HEK293 (cell line): ENCODE results near the gene TMEM79.

Experiments
- CTCF ChIA-PET: fragments of 350-600 bp; formaldehyde crosslinking; extraction: SDS; loops from one replicate; lab custom pipeline; 2021; ENCODE audit warnings: antibody characterized with exemption; lab: Yijun Ruan, JAX
- POLR2A ChIA-PET: fragments of 300-600 bp; formaldehyde crosslinking; extraction: SDS; loops from one replicate; lab custom pipeline; 2020; ENCODE audit warnings: antibody characterized with exemption, inconsistent platforms; lab: Yijun Ruan, JAX
- H3K27ac ChIP-seq: fragments of 200-500 bp; sonication (Bioruptor generic); 2 replicates; pipeline ENCODE4 v1.5.1; 2014; ENCODE audit warnings: low read depth, low read length, control low read depth, inconsistent platforms; ENCODE audit errors: extremely low read depth
- H3K36me3 ChIP-seq, 2 experiments: fragments of 200-500 bp in 1 of 2; sonication (Bioruptor generic) in 1 of 2; 1 replicate in 1 of 2; 2 replicates in 1 of 2; pipeline ENCODE4 v1.5.1; 2014 to 2017; ENCODE audit warnings: inconsistent platforms in 2 of 2, low read length in 2 of 2; ENCODE audit not compliant: control insufficient read depth in 2 of 2, insufficient read depth in 1 of 2
- H3K4me1 ChIP-seq: fragments of 200-500 bp; sonication (Bioruptor generic); 2 replicates; pipeline ENCODE4 v1.5.1; 2014; ENCODE audit warnings: mild to moderate bottlenecking, low read length, inconsistent platforms; ENCODE audit not compliant: control insufficient read depth, insufficient read depth
- H3K4me3 ChIP-seq: 2 replicates; pipeline ENCODE4 v1.5.1; 2011; ENCODE audit warnings: low read depth, mild to moderate bottlenecking, control low read depth, low read length, moderate library complexity
- H3K9me3 ChIP-seq: fragments of 200-500 bp; sonication (Bioruptor generic); 2 replicates; pipeline ENCODE4 v1.5.1; 2014; ENCODE audit warnings: low read depth, low read length, inconsistent platforms; ENCODE audit not compliant: control insufficient read depth, insufficient read depth
- EGR2 ChIP-seq: fragments of 450-650 bp; formaldehyde crosslinking; IDR thresholded peaks from 2 replicates; pipeline ENCODE4 v1.5.1; 2016; ENCODE audit warnings: low read depth, missing biosample characterization, missing genetic modification characterization
- KLF9 ChIP-seq: fragments of 450-650 bp; formaldehyde crosslinking; IDR thresholded peaks from 2 replicates; pipeline ENCODE4 v1.5.1; 2016; ENCODE audit warnings: missing biosample characterization, missing genetic modification characterization, low read depth
- PRDM1 ChIP-seq: fragments of 450-650 bp; formaldehyde crosslinking; IDR thresholded peaks from 2 replicates; pipeline ENCODE4; 2016; ENCODE audit warnings: missing biosample characterization, missing genetic modification characterization
- PRDM6 ChIP-seq: fragments of 450-650 bp; formaldehyde crosslinking; IDR thresholded peaks from 2 replicates; pipeline ENCODE4 v1.5.1; 2017; ENCODE audit warnings: missing biosample characterization, missing genetic modification characterization
- REPIN1 ChIP-seq: fragments of 450-650 bp; formaldehyde crosslinking; IDR thresholded peaks from 2 replicates; pipeline ENCODE4 v1.5.1; 2017; ENCODE audit warnings: missing biosample characterization, missing genetic modification characterization, low read depth
- TRIM28 ChIP-seq: IDR thresholded peaks from 2 replicates; pipeline ENCODE4 v1.6.1; 2011; ENCODE audit warnings: low read length, control low read depth, borderline replicate concordance
- ZBTB49 ChIP-seq: fragments of 450-650 bp; formaldehyde crosslinking; IDR thresholded peaks from 2 replicates; pipeline ENCODE4 v1.5.1; 2016; ENCODE audit warnings: missing biosample characterization, missing genetic modification characterization, low read depth
- ZFHX2 ChIP-seq: fragments of 450-650 bp; formaldehyde crosslinking; conservative IDR thresholded peaks from 2 replicates; pipeline ENCODE4 v1.5.1; 2016; ENCODE audit warnings: missing biosample characterization, missing genetic modification characterization
- ZNF155 ChIP-seq: fragments of 450-650 bp; formaldehyde crosslinking; IDR thresholded peaks from 2 replicates; pipeline ENCODE4 v1.5.1; 2016; ENCODE audit warnings: missing biosample characterization, missing genetic modification characterization
- ZNF302 ChIP-seq: fragments of 450-650 bp; formaldehyde crosslinking; IDR thresholded peaks from 2 replicates; pipeline ENCODE4 v1.5.1; 2016; ENCODE audit warnings: missing biosample characterization, missing genetic modification characterization, low read depth
- ZNF311 ChIP-seq: fragments of 450-650 bp; formaldehyde crosslinking; IDR thresholded peaks from 2 replicates; pipeline ENCODE4 v1.5.1; 2017; ENCODE audit warnings: missing biosample characterization, missing genetic modification characterization, borderline replicate concordance
- ZNF335 ChIP-seq: fragments of 450-650 bp; formaldehyde crosslinking; conservative IDR thresholded peaks from 2 replicates; pipeline ENCODE4 v1.5.1; 2016; ENCODE audit warnings: missing biosample characterization, missing genetic modification characterization
- ZNF426 ChIP-seq: fragments of 450-650 bp; formaldehyde crosslinking; IDR thresholded peaks from 2 replicates; pipeline ENCODE4 v1.5.1; 2017; ENCODE audit warnings: missing biosample characterization, missing genetic modification characterization, mild to moderate bottlenecking, inconsistent platforms, moderate library complexity
- ZNF549 ChIP-seq: fragments of 450-650 bp; IDR thresholded peaks from 2 replicates; pipeline ENCODE4 v1.5.1; 2018; ENCODE audit warnings: missing biosample characterization, missing genetic modification characterization, mild to moderate bottlenecking, inconsistent platforms, moderate library complexity
- ZNF610 ChIP-seq: fragments of 450-650 bp; formaldehyde crosslinking; IDR thresholded peaks from 2 replicates; pipeline ENCODE4 v1.5.1; 2016; ENCODE audit warnings: missing biosample characterization, missing genetic modification characterization, borderline replicate concordance
- ZNF747 ChIP-seq: fragments of 450-650 bp; formaldehyde crosslinking; IDR thresholded peaks from 2 replicates; pipeline ENCODE4 v1.5.1; 2016; ENCODE audit warnings: missing biosample characterization, missing genetic modification characterization
- ZNF843 ChIP-seq: fragments of 450-650 bp; formaldehyde crosslinking; IDR thresholded peaks from 2 replicates; pipeline ENCODE4 v1.5.1; 2016; ENCODE audit warnings: missing biosample characterization, missing genetic modification characterization
- ZSCAN16 ChIP-seq: fragments of 450-650 bp; formaldehyde crosslinking; IDR thresholded peaks from 2 replicates; pipeline ENCODE4 v1.5.1; 2016; ENCODE audit warnings: missing biosample characterization, missing genetic modification characterization
- TF ChIP-seq, protein P1 (sequence below): fragments of 450-650 bp; formaldehyde crosslinking; IDR thresholded peaks from 2 replicates; pipeline ENCODE4 v1.5.1; 2017; ENCODE audit warnings: missing biosample characterization, missing genetic modification characterization
- TF ChIP-seq, protein P2 (sequence below): fragments of 450-650 bp; IDR thresholded peaks from 2 replicates; pipeline ENCODE4 v1.5.1; 2018; ENCODE audit warnings: missing biosample characterization, missing genetic modification characterization
- TF ChIP-seq, protein P3 (sequence below): fragments of 450-650 bp; formaldehyde crosslinking; IDR thresholded peaks from 2 replicates; pipeline ENCODE4 v1.5.1; 2017; ENCODE audit warnings: missing biosample characterization, mild to moderate bottlenecking, missing genetic modification characterization, moderate library complexity
- TF ChIP-seq, protein P4 (sequence below): fragments of 450-650 bp; formaldehyde crosslinking; IDR thresholded peaks from 2 replicates; pipeline ENCODE4; 2016; ENCODE audit warnings: missing biosample characterization, missing genetic modification characterization

TMEM79 gene

GRCh38 chr1:156257711-156258110 lies 26.4 kb upstream of the TMEM79 start:
- no peaks in the 10 kb centered on the region for H3K9me3 ChIP-seq
- CTCF ChIA-PET: interaction anchor here (0.6 kb wide), 1 partner anchor 102 kb away, joined by 3 read pairs; no protein-coding TSS in a partner anchor

DNA sequence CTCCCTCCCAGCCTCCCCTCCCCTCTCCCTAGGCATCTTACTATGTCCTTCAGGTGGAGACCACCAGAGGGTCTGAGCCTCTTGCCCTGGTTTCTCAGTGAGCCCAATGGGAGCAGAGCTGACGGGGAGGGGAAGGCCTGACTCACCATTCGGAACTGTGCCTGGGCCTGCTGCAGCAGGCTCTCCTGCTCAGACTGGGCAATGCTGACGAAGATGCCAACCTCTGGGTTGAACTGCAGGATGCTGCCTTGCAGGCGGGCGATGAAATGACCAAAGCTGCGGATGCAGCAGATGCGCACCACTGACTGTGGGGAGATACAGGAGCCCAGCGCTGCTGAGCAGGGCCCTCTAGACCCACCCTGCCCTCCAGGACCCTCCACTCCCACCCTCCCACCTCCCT lies 25.3 kb upstream of the TMEM79 start:
- no peaks in the 10 kb centered on the region for H3K9me3 ChIP-seq
- H3K4me1 ChIP-seq: no peaks in the 10 kb centered on the region
- peaks cover 50 to 90% of the 10 kb centered on the region in 2 experiments for H3K36me3 ChIP-seq
- CTCF ChIA-PET: interaction anchor here (0.5 to 0.7 kb wide), 2 partner anchors 86 to 320 kb away, joined by 4 to 5 read pairs; no protein-coding TSS in a partner anchor
- H3K4me3 ChIP-seq: no peak overlapping the region
- H3K27ac ChIP-seq: no peak overlapping the region
- POLR2A ChIA-PET: no interaction called here
- no peak for TF ChIP-seq ZBTB49 (tag by site-specific recombination)
- no peak for TF ChIP-seq EGR2 (tag by site-specific recombination)
- TF ChIP-seq ZNF843 (tag by site-specific recombination): no peak
- TF ChIP-seq, protein P1, sequence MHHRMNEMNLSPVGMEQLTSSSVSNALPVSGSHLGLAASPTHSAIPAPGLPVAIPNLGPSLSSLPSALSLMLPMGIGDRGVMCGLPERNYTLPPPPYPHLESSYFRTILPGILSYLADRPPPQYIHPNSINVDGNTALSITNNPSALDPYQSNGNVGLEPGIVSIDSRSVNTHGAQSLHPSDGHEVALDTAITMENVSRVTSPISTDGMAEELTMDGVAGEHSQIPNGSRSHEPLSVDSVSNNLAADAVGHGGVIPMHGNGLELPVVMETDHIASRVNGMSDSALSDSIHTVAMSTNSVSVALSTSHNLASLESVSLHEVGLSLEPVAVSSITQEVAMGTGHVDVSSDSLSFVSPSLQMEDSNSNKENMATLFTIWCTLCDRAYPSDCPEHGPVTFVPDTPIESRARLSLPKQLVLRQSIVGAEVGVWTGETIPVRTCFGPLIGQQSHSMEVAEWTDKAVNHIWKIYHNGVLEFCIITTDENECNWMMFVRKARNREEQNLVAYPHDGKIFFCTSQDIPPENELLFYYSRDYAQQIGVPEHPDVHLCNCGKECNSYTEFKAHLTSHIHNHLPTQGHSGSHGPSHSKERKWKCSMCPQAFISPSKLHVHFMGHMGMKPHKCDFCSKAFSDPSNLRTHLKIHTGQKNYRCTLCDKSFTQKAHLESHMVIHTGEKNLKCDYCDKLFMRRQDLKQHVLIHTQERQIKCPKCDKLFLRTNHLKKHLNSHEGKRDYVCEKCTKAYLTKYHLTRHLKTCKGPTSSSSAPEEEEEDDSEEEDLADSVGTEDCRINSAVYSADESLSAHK (tag by site-specific recombination): no peak
- TF ChIP-seq ZNF747 (tag by site-specific recombination): no peak

More at GRCh38 chr1:156257711-156258110, 26.4 kb upstream of the TMEM79 start:
- Histone ChIP-seq H3K4me3 (no peak overlapping the region), H3K4me1 (no peaks in the 10 kb centered on the region), H3K27ac (no peak overlapping the region), H3K36me3 (peaks cover 41 to 90% of the 10 kb centered on the region in 2 experiments)
- TF ChIP-seq ZNF549: no peak
- no peak for TF ChIP-seq ZNF610
- TF ChIP-seq PRDM6 (tag by site-specific recombination): no peak
- TF ChIP-seq, protein P2, sequence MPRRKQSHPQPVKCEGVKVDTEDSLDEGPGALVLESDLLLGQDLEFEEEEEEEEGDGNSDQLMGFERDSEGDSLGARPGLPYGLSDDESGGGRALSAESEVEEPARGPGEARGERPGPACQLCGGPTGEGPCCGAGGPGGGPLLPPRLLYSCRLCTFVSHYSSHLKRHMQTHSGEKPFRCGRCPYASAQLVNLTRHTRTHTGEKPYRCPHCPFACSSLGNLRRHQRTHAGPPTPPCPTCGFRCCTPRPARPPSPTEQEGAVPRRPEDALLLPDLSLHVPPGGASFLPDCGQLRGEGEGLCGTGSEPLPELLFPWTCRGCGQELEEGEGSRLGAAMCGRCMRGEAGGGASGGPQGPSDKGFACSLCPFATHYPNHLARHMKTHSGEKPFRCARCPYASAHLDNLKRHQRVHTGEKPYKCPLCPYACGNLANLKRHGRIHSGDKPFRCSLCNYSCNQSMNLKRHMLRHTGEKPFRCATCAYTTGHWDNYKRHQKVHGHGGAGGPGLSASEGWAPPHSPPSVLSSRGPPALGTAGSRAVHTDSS (tag by site-specific recombination): no peak
- no peak for TF ChIP-seq PRDM1 (tag by site-specific recombination)
- no peak for TF ChIP-seq ZNF311
- no peak for TF ChIP-seq ZNF155 (tag by site-specific recombination)
- TF ChIP-seq, protein P3, sequence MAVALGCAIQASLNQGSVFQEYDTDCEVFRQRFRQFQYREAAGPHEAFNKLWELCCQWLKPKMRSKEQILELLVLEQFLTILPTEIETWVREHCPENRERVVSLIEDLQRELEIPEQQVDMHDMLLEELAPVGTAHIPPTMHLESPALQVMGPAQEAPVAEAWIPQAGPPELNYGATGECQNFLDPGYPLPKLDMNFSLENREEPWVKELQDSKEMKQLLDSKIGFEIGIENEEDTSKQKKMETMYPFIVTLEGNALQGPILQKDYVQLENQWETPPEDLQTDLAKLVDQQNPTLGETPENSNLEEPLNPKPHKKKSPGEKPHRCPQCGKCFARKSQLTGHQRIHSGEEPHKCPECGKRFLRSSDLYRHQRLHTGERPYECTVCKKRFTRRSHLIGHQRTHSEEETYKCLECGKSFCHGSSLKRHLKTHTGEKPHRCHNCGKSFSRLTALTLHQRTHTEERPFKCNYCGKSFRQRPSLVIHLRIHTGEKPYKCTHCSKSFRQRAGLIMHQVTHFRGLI (tag by site-specific recombination): no peak
- TF ChIP-seq REPIN1: no peak
- no peak for TF ChIP-seq ZNF426 (tag by site-specific recombination)
- TF ChIP-seq TRIM28: no peak
- TF ChIP-seq ZSCAN16 (tag by site-specific recombination): no peak
- TF ChIP-seq ZBTB49 (tag by site-specific recombination): no peak
- TF ChIP-seq, protein P4, sequence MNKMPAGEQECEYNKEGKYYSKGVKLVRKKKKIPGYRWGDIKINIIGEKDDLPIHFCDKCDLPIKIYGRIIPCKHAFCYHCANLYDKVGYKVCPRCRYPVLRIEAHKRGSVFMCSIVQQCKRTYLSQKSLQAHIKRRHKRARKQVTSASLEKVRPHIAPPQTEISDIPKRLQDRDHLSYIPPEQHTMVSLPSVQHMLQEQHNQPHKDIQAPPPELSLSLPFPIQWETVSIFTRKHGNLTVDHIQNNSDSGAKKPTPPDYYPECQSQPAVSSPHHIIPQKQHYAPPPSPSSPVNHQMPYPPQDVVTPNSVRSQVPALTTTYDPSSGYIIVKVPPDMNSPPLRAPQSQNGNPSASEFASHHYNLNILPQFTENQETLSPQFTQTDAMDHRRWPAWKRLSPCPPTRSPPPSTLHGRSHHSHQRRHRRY (tag by site-specific recombination): no peak
- TF ChIP-seq KLF9 (tag by site-specific recombination): no peak
- TF ChIP-seq ZNF302 (tag by site-specific recombination): no peak
- TF ChIP-seq ZFHX2: no peak
- no peak for TF ChIP-seq ZNF335
- POLR2A ChIA-PET: no interaction called here
